CD14-positive monocyte (primary cell): ENCODE data around the gene RFXANK. TPM values are rescaled to one million over a fixed set of nuclear protein-coding genes. Genes with fewer than 3 reads are reported as not detected.

Experiments used
- DNase-seq, 3 donors: peaks; one replicate each; pipeline ENCODE4 v3.0.0-alpha.2; 2011 to 2022
- H2AFZ ChIP-seq: 2 replicates; pipeline ENCODE4 v1.6.0; 2012; ENCODE audit warnings: mild to moderate bottlenecking, low read depth, low read length, inconsistent platforms; ENCODE audit not compliant: insufficient read depth, poor library complexity, severe bottlenecking
- H3K27ac ChIP-seq, 2 donors: 1 replicate in 1 of 2; 2 replicates in 1 of 2; pipeline ENCODE4 v1.5.1; 2012 to 2013; ENCODE audit warnings: low read length in 2 of 2, control low read depth in 1 of 2, inconsistent platforms in 1 of 2, low read depth in 1 of 2, mild to moderate bottlenecking in 1 of 2
- H3K27me3 ChIP-seq, 2 donors: one replicate each; pipeline versions ENCODE4 v1.6.0 to v1.6.1; 2011 to 2013; ENCODE audit warnings: low read length in 2 of 2; ENCODE audit not compliant: control insufficient read depth in 2 of 2, insufficient read depth in 2 of 2
- H3K36me3 ChIP-seq, 2 donors: replicated peaks in 1 of 2; 1 replicate in 1 of 2; 2 replicates in 1 of 2; pipeline versions ENCODE4 v1.5.1 to v1.6.1; 2012 to 2013; ENCODE audit warnings: low read length in 2 of 2, control low read depth in 1 of 2, inconsistent platforms in 1 of 2, mild to moderate bottlenecking in 1 of 2; ENCODE audit not compliant: insufficient read depth in 2 of 2, control insufficient read depth in 1 of 2
- H3K4me1 ChIP-seq, 2 donors: 1 replicate in 1 of 2; 2 replicates in 1 of 2; pipeline versions ENCODE4 v1.5.1 to v1.6.1; 2012 to 2013; ENCODE audit warnings: low read length in 2 of 2, control low read depth in 1 of 2, inconsistent platforms in 1 of 2, mild to moderate bottlenecking in 1 of 2, moderate library complexity in 1 of 2; ENCODE audit not compliant: insufficient read depth in 2 of 2, control insufficient read depth in 1 of 2
- H3K4me2 ChIP-seq: replicated peaks from 2 replicates; pipeline ENCODE3; 2012; ENCODE audit warnings: low read length, moderate library complexity, mild to moderate bottlenecking; ENCODE audit not compliant: poor library complexity, severe bottlenecking; ENCODE audit errors: extremely low read depth
- H3K4me3 ChIP-seq, 3 experiments: fragments of 200-600 bp in 1 of 3; sonication (generic) in 1 of 3; replicated peaks in 1 of 3; 1 replicate in 2 of 3; 2 replicates in 1 of 3; pipeline ENCODE4 v1.5.1; 2011 to 2013; ENCODE audit warnings: low read length in 3 of 3, mild to moderate bottlenecking in 3 of 3, control low read depth in 2 of 3, low read depth in 2 of 3, inconsistent platforms in 1 of 3, moderate library complexity in 1 of 3
- H3K79me2 ChIP-seq: 2 replicates; pipeline ENCODE4 v1.6.0; 2012; ENCODE audit warnings: mild to moderate bottlenecking, control low read depth, inconsistent platforms, low read length, moderate library complexity; ENCODE audit not compliant: insufficient read depth
- H3K9ac ChIP-seq: 2 replicates; pipeline ENCODE4 v1.6.0; 2017; ENCODE audit warnings: low read length, mild to moderate bottlenecking; ENCODE audit not compliant: insufficient read depth, poor library complexity, severe bottlenecking
- H3K9me3 ChIP-seq, 2 donors: replicated peaks in 1 of 2; 1 replicate in 1 of 2; 2 replicates in 1 of 2; pipeline versions ENCODE4 v1.5.1 to v1.6.1; 2012 to 2013; ENCODE audit warnings: low read length in 2 of 2, control low read depth in 1 of 2; ENCODE audit not compliant: control insufficient read depth in 1 of 2, insufficient read depth in 1 of 2
- H4K20me1 ChIP-seq: 2 replicates; pipeline ENCODE4 v1.6.0; 2012; ENCODE audit warnings: mild to moderate bottlenecking, low read length, control low read depth, moderate library complexity; ENCODE audit not compliant: insufficient read depth
- H3K27ac Mint-ChIP-seq, 7 donors: one replicate each; pipeline ENCODE4 v1.8.0; 2020; ENCODE audit warnings: mild to moderate bottlenecking in 7 of 7, mixed read lengths in 7 of 7, moderate library complexity in 6 of 7, inconsistent platforms in 2 of 7
- H3K27me3 Mint-ChIP-seq, 3 donors: one replicate each; pipeline ENCODE4 v1.8.0; 2021 to 2022; ENCODE audit warnings: low read depth in 3 of 3, mild to moderate bottlenecking in 3 of 3, mixed read lengths in 3 of 3, moderate library complexity in 3 of 3, inconsistent platforms in 1 of 3
- H3K36me3 Mint-ChIP-seq, 2 donors: one replicate each; pipeline ENCODE4 v1.8.0; 2020; ENCODE audit warnings: mixed read lengths in 2 of 2, inconsistent platforms in 1 of 2, mild to moderate bottlenecking in 1 of 2
- H3K4me1 Mint-ChIP-seq: one replicate; pipeline ENCODE4 v1.8.0; 2020; ENCODE audit warnings: mild to moderate bottlenecking, mixed read lengths
- H3K4me3 Mint-ChIP-seq, 2 donors: one replicate each; pipeline ENCODE4 v1.8.0; 2020; ENCODE audit warnings: mild to moderate bottlenecking in 2 of 2, mixed read lengths in 2 of 2, moderate library complexity in 1 of 2
- H3K9me3 Mint-ChIP-seq, 7 donors: one replicate each; pipeline ENCODE4 v1.8.0; 2020 to 2022; ENCODE audit warnings: mixed read lengths in 7 of 7, mild to moderate bottlenecking in 6 of 7, moderate library complexity in 6 of 7, inconsistent platforms in 2 of 7
- CTCF ChIP-seq: fragments of 200-600 bp; IDR thresholded peaks from one replicate; pipeline ENCODE4 v1.8.0; 2022; ENCODE audit warnings: antibody characterized with exemption, mild to moderate bottlenecking
- WGBS: methylation state at CpG from one replicate; pipeline ENCODE4 v1.1.5; 2013; ENCODE audit warnings: missing lambda C conversion rate; ENCODE audit not compliant: insufficient coverage; 5-methylcytosine and 5-hydroxymethylcytosine counted together
- intact Hi-C, 2 donors: fragments of 100-400 bp; cut with micrococcal nuclease; formaldehyde crosslinking; loops; one replicate each; pipeline versions ENCODE4 v1.15.0 to v1.15.1; 2023
- polyA plus RNA-seq, 3 donors: library from polyadenylated mRNA; depleted of rRNA in 1 of 3; unstranded in 2 of 3; stranded (reverse) in 1 of 3; fragments of 300-500 nt in 2 of 3; fragments of >200 nt in 1 of 3; fragmentation: Illumina TruSeq in 2 of 3; gene quantifications; 1 replicate in 2 of 3; 2 replicates in 1 of 3; pipeline ENCODE4 v1.2.3, GENCODE V29; 2012 to 2021

Gene RFXANK
- polyA plus RNA-seq, 3 donors: 62.2 to 98.2 (median 66.6) TPM

- Histone ChIP-seq H3K27ac (peak overlapping the region; percentile 57 to 100), H3K9me3 (peaks cover 0 to 10% of the 10 kb centered on the region in 2 donors), H3K4me2 (peak overlapping the region; percentile 90), H3K36me3 (peaks cover 12 to 19% of the 10 kb centered on the region in 2 donors), H3K79me2 (peaks cover 51% of the 10 kb centered on the region), H3K27me3 (no peaks in the 10 kb centered on the region), H3K4me3 (peak overlapping the region; percentile 69 to 100 (median 85)), H3K4me1 (peaks cover 24 to 41% of the 10 kb centered on the region in 2 donors), H4K20me1 (peaks cover 19% of the 10 kb centered on the region), H3K9ac (peak overlapping the region; percentile 99), H2AFZ (peak overlapping the region; percentile 97)
- TF ChIP-seq CTCF: no peak
- Mint-ChIP-seq H3K9me3 (peaks cover 0 to 8% (median 3%) of the 10 kb centered on the region in 7 donors), H3K4me1 (peaks cover 36% of the 10 kb centered on the region), H3K36me3 (peaks cover 28 to 46% of the 10 kb centered on the region in 2 donors), H3K4me3 (peak overlapping the region; percentile 92 to 96), H3K27ac (peak overlapping the region; percentile 91 to 99 (median 98)), H3K27me3 (peaks cover 0 to 2% (median 0%) of the 10 kb centered on the region in 3 donors)
- WGBS: 1% methylated on average over 13 of the region's 22 CpGs
- intact Hi-C loops: loop anchor here (1.0 to 10.0 kb wide), 3 partner anchors 10 to 132 kb away; partner anchors contain the start of genes MAU2 (in 2 of the 2), SUGP1 (in 2 of the 2) and NR2C2AP (in 1 of the 2)
- no peak for DNase-seq
These were observed 909 bp downstream of the RFXANK start for GRCh38 chr19:19192910-19193423.

GRCh38 chr19:19193926-19194325 lies 1.9 kb downstream of the RFXANK start:
- Mint-ChIP-seq H3K36me3 (peaks cover 33 to 47% of the 10 kb centered on the region in 2 donors), H3K4me1 (peaks cover 36% of the 10 kb centered on the region), H3K27me3 (peaks cover 0 to 2% (median 0%) of the 10 kb centered on the region in 3 donors), H3K9me3 (peaks cover 0 to 2% (median 0%) of the 10 kb centered on the region in 7 donors), H3K4me3 (peak overlapping the region in 1 of 2 donors; percentile 4), H3K27ac (peak overlapping the region; percentile 20 to 99 (median 40))
- no peak for DNase-seq
- WGBS: 100% methylated on average over 3 of the region's 5 CpGs
- Histone ChIP-seq H3K4me1 (peaks cover 24 to 41% of the 10 kb centered on the region in 2 donors), H3K27me3 (no peaks in the 10 kb centered on the region), H3K4me2 (peak overlapping the region; percentile 90), H4K20me1 (peaks cover 19% of the 10 kb centered on the region), H3K27ac (no peak overlapping the region), H3K9ac (no peak overlapping the region), H3K79me2 (peaks cover 45% of the 10 kb centered on the region), H3K9me3 (peaks cover 0 to 4% of the 10 kb centered on the region in 2 donors), H3K4me3 (no peak overlapping the region), H2AFZ (no peak overlapping the region), H3K36me3 (peaks cover 21 to 29% of the 10 kb centered on the region in 2 donors)
- intact Hi-C loops: loop anchor here (5.0 to 10.0 kb wide), 2 partner anchors 128 to 131 kb away; partner anchors contain the start of genes MAU2 (in 2 of the 2) and SUGP1 (in 2 of the 2)
- TF ChIP-seq CTCF: no peak
